NB4 (cell line): ENCODE data around the gene THAP3.

Experiments used
- DNase-seq: peaks from one replicate; pipeline ENCODE4 v3.0.0; 2010; ENCODE audit warnings: low read depth
- H3K4me3 ChIP-seq: one replicate; pipeline ENCODE4 v1.5.1; 2011; ENCODE audit warnings: mild to moderate bottlenecking, low read depth, low read length, moderate library complexity
- MYC ChIP-seq: IDR thresholded peaks from 2 replicates; pipeline ENCODE4 v1.6.1; 2011; ENCODE audit warnings: low read depth, low read length
- POLR2A ChIP-seq: IDR thresholded peaks from 2 replicates; pipeline ENCODE4 v1.6.1; 2011; ENCODE audit warnings: mild to moderate bottlenecking; ENCODE audit not compliant: insufficient read length; ENCODE audit errors: extremely low read depth
- TF ChIP-seq, protein P1 (sequence below): IDR thresholded peaks from 2 replicates; pipeline ENCODE4 v1.6.1; 2011; ENCODE audit warnings: low read depth, low read length
- TF ChIP-seq, protein P2 (sequence below): IDR thresholded peaks from one replicate; pipeline ENCODE4 v1.5.1; 2012; ENCODE audit warnings: low read depth, low read length

Gene THAP3, protein sequence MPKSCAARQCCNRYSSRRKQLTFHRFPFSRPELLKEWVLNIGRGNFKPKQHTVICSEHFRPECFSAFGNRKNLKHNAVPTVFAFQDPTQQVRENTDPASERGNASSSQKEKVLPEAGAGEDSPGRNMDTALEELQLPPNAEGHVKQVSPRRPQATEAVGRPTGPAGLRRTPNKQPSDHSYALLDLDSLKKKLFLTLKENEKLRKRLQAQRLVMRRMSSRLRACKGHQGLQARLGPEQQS

DNA sequence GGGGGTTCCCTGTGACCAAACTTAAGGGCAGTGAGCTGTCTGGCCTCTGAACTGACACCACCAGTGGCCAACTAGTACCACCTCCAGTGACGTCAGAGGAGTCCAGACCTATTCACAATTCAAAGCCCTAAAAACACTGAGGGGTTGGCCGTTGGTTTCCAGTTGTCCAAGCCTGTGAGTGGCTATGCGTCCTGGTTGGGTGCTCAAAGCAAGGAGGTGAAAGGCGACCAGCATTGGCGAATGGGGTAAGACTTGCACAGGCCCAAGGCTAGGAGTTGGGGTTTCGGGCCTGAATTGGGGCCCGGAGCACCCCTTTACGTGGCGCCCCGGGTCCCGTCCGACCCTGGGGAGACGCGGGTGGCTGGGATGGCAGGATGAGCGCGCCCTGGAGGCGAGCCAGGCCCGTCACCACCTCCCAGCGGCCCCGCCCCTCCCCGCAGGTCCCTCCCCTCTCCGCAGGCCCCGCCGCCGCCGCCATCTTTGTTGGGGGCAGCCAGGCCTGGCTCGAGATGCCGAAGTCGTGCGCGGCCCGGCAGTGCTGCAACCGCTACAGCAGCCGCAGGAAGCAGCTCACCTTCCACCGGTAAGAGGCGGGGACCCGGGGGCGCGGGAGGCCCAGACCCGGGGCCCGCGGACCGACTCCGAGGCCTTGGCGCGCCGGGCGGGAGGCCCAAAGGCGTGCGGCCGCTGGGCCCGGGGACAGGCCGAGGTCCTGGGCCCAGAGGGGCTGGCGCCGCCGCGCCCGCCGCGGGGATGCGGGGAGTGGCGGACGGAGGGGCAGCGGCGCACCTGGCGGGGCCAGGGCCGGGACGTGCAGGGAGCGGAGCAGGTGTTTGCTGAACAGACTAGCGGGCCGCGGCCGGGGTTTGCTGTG, at the start of gene THAP3:
Gene THAP3, plus strand, starts transcription at position 159 of the 874 bp plus-strand sequence. Its CDS starts 351 bp downstream, at position 510.
- DNase-seq = peak; percentile 86
- peak within 1 kb of the TSS; percentile 83 for H3K4me3 ChIP-seq
- TF ChIP-seq MYC (no peak), POLR2A (peak; percentile 25)
- TF ChIP-seq, protein P1, sequence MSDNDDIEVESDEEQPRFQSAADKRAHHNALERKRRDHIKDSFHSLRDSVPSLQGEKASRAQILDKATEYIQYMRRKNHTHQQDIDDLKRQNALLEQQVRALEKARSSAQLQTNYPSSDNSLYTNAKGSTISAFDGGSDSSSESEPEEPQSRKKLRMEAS = no peak
- TF ChIP-seq, protein P2, sequence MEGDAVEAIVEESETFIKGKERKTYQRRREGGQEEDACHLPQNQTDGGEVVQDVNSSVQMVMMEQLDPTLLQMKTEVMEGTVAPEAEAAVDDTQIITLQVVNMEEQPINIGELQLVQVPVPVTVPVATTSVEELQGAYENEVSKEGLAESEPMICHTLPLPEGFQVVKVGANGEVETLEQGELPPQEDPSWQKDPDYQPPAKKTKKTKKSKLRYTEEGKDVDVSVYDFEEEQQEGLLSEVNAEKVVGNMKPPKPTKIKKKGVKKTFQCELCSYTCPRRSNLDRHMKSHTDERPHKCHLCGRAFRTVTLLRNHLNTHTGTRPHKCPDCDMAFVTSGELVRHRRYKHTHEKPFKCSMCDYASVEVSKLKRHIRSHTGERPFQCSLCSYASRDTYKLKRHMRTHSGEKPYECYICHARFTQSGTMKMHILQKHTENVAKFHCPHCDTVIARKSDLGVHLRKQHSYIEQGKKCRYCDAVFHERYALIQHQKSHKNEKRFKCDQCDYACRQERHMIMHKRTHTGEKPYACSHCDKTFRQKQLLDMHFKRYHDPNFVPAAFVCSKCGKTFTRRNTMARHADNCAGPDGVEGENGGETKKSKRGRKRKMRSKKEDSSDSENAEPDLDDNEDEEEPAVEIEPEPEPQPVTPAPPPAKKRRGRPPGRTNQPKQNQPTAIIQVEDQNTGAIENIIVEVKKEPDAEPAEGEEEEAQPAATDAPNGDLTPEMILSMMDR = no peak

GRCh38 chr1:6577831-6578525, 46.7 kb upstream of the THAP3 start:
- DNase-seq = peak; percentile 65

GRCh38 chr1:6578624-6579373, 45.9 kb upstream of the THAP3 start:
- H3K4me3 ChIP-seq = no peak overlapping the region
- TF ChIP-seq, protein P1 = no peak
- TF ChIP-seq MYC = no peak
- TF ChIP-seq, protein P2 = no peak
- no peak for TF ChIP-seq POLR2A
- DNase-seq = no peak

More at GRCh38 chr1:6577831-6578525, 46.7 kb upstream of the THAP3 start:
- TF ChIP-seq, protein P2 = no peak
- TF ChIP-seq POLR2A (no peak), MYC (no peak)
- TF ChIP-seq, protein P1 = no peak
- no peak overlapping the region for H3K4me3 ChIP-seq

- peak; percentile 97 for DNase-seq
- TF ChIP-seq POLR2A (peak; percentile 97), MYC (peak; percentile 66)
- TF ChIP-seq, protein P2 = no peak
- TF ChIP-seq, protein P1 = no peak; the same call in 1 of the 2 replicates
- peak within 1 kb of the TSS; percentile 83 for H3K4me3 ChIP-seq
Measured at GRCh38 chr1:6579374-6580118, 45.1 kb upstream of the THAP3 start, which contains the start of gene ZBTB48. ZBTB48 (plus strand) TSS chr1:6579994; CDS start chr1:6580610, 616 bp downstream.

DNA sequence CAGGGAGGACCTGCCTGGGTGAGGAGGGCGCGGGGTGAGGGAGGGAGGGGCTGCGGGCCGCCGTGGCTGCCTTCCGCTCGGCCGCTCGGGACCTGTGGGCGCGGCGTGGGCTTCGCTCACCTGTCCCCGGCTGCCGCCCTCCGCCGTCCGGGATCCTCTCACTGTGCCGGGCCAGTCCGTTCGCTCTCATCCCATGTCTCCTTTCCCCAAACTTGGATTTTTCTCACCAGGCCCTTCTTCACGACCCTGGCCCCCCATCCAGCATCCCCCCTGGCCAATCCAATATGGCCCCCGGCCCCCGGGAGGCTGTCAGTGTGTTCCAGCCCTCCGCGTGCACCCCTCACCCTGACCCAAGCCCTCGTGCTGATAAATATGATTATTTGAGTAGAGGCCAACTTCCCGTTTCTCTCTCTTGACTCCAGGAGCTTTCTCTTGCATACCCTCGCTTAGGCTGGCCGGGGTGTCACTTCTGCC, 44.5 kb upstream of the THAP3 start:
- DNase-seq = peak; percentile 76
- TF ChIP-seq MYC = peak; percentile 46; the same call in 1 of the 2 replicates
- TF ChIP-seq, protein P2 = no peak
- TF ChIP-seq, protein P1 = peak; percentile 69
- H3K4me3 ChIP-seq = peak overlapping the region; percentile 83
